Activated CD8-positive, alpha-beta memory T cell treated with anti-CD3 and anti-CD28 coated beads, Interleukin-2, amount 50 U/mL, for 1 hour (primary cell): ENCODE data around the gene MBLAC1.

ENCODE experiments used
- DNase-seq: peaks from one replicate; pipeline ENCODE4 v3.0.0-alpha.2; 2020; ENCODE audit errors: extremely low read depth

Gene MBLAC1

GRCh38 chr7:100154651-100155491, 28.1 kb downstream of the MBLAC1 start:
- no peak for DNase-seq

GRCh38 chr7:100155553-100156317, 29.0 kb downstream of the MBLAC1 start:
- DNase-seq, result no peak

- DNase-seq, result no peak
These were observed 29.7 kb downstream of the MBLAC1 start for GRCh38 chr7:100156331-100157068.

GRCh38 chr7:100157069-100157333, 30.2 kb downstream of the MBLAC1 start:
- no peak for DNase-seq

- DNase-seq, result no peak
These were observed 30.8 kb downstream of the MBLAC1 start for GRCh38 chr7:100157334-100158228.

GRCh38 chr7:100158229-100159098, 31.7 kb downstream of the MBLAC1 start, which contains the start of gene TRAPPC14:
Gene TRAPPC14, minus strand, starts transcription at chr7:100158723. Its CDS starts 224 bp downstream, at chr7:100158499.
- DNase-seq, result peak; percentile 64

- DNase-seq, result no peak
These were observed 32.4 kb downstream of the MBLAC1 start for GRCh38 chr7:100159099-100159623.

- no peak for DNase-seq
These were observed 33.3 kb downstream of the MBLAC1 start for GRCh38 chr7:100160067-100160466.

GRCh38 chr7:100163006-100163531, 36.3 kb downstream of the MBLAC1 start:
- DNase-seq, result no peak

- DNase-seq, result no peak
These were observed 37.1 kb downstream of the MBLAC1 start for GRCh38 chr7:100163871-100164270.

GRCh38 chr7:100166317-100166940, 39.7 kb downstream of the MBLAC1 start:
- DNase-seq, result no peak

- no peak for DNase-seq
These were observed 40.5 kb downstream of the MBLAC1 start for GRCh38 chr7:100166970-100167911.

GRCh38 chr7:100167912-100168323, 41.2 kb downstream of the MBLAC1 start:
- no peak for DNase-seq

GRCh38 chr7:100169147-100169850, 42.5 kb downstream of the MBLAC1 start:
- no peak for DNase-seq

- no peak for DNase-seq
These were observed 43.5 kb downstream of the MBLAC1 start for GRCh38 chr7:100170101-100170897.

- no peak for DNase-seq
These were observed 44.4 kb downstream of the MBLAC1 start for GRCh38 chr7:100171087-100171681.
